K562 (cell line): Measurements from ENCODE around the gene NKD1. TPM values are rescaled to one million over a fixed set of nuclear protein-coding genes. Genes with fewer than 3 reads are reported as not detected.

Experiments used
- ATAC-seq: fragments of 200-7000 bp; cut with Tn5 transposase; 3 replicates; pipeline ENCODE4 v1.9.1; 2020; ENCODE audit warnings: moderate library complexity
- BruUV-seq: library from RNA; stranded (reverse); fragments of 400-500 nt; replicated peaks from 2 replicates; lab custom pipeline; 2021; lab: Mats Ljungman, UMichigan
- CTCF ChIA-PET: fragments of 300-600 bp; formaldehyde crosslinking; extraction: SDS; loops from one replicate; lab custom pipeline; 2021; ENCODE audit warnings: low intra/inter-chr PET ratio; lab: Yijun Ruan, JAX
- POLR2A ChIA-PET: fragments of 300-600, 350-650 bp; sonication (Branson Sonifier 250); formaldehyde crosslinking; extraction: SDS; loops from one replicate; lab custom pipeline; 2021; ENCODE audit warnings: antibody characterized with exemption, inconsistent platforms; lab: Yijun Ruan, JAX
- DNase-seq, 4 experiments: peaks; one replicate each; pipeline versions ENCODE4 v3.0.0 to v3.0.0-alpha.2; 2011 to 2018; ENCODE audit warnings: low spot score in 3 of 4, mixed read lengths in 3 of 4; ENCODE audit errors: extremely low read depth in 1 of 4
- FAIRE-seq: peaks from 2 replicates; lab custom pipeline; 2011; peaks lifted over from hg19 to GRCh38; lab: Jason Lieb, UNC
- H2AFZ ChIP-seq: 2 replicates; pipeline ENCODE4 v1.6.0; 2011; ENCODE audit warnings: low read depth, low read length, control low read depth, inconsistent platforms
- H3K27ac ChIP-seq: fragments of 200-600 bp; 3 replicates; pipeline ENCODE4 v1.8.0; 2011; ENCODE audit warnings: low read depth, mild to moderate bottlenecking, control low read depth, inconsistent platforms, low read length, moderate library complexity, mixed read lengths; ENCODE audit errors: extremely low read depth
- H3K27me3 ChIP-seq, 2 experiments: fragments of 300-600 bp in 1 of 2; 2 replicates in 1 of 2; 3 replicates in 1 of 2; pipeline versions ENCODE4 v1.6.0 to v1.8.0; 2011; ENCODE audit warnings: inconsistent platforms in 2 of 2, low read length in 2 of 2, mild to moderate bottlenecking in 1 of 2, mixed read lengths in 1 of 2, moderate library complexity in 1 of 2; ENCODE audit not compliant: control insufficient read depth in 2 of 2, insufficient read depth in 2 of 2
- H3K36me3 ChIP-seq: fragments of 300-600 bp; 3 replicates; pipeline ENCODE4 v1.8.0; 2011; ENCODE audit warnings: mild to moderate bottlenecking, low read length, inconsistent platforms; ENCODE audit not compliant: control insufficient read depth, insufficient read depth
- H3K4me1 ChIP-seq, 2 experiments: fragments of 200-600 bp in 1 of 2; replicated peaks in 1 of 2; 2 replicates in 1 of 2; 3 replicates in 1 of 2; pipeline versions ENCODE4 v1.5.1 to v1.8.0; 2011; ENCODE audit warnings: inconsistent platforms in 2 of 2, low read length in 2 of 2, mild to moderate bottlenecking in 1 of 2, mixed read lengths in 1 of 2, moderate library complexity in 1 of 2; ENCODE audit not compliant: control insufficient read depth in 2 of 2, insufficient read depth in 2 of 2
- H3K4me2 ChIP-seq: 2 replicates; pipeline ENCODE4 v1.6.1; 2011; ENCODE audit warnings: low read length, control low read depth, inconsistent platforms, mixed read lengths; ENCODE audit not compliant: insufficient read depth
- H3K4me3 ChIP-seq: fragments of 200-600 bp; sonication (generic), shearing (Covaris generic); 2 replicates; pipeline ENCODE4 v1.5.1; 2016; ENCODE audit warnings: control low read depth, inconsistent platforms
- H3K79me2 ChIP-seq: fragments of 200-600 bp; 3 replicates; pipeline ENCODE4 v1.8.0; 2011; ENCODE audit warnings: low read length, inconsistent platforms; ENCODE audit not compliant: control insufficient read depth, insufficient read depth
- H3K9ac ChIP-seq, 2 experiments: 2 replicates each; pipeline versions ENCODE4 v1.6.0 to v1.6.1; 2011; ENCODE audit warnings: low read depth in 2 of 2, low read length in 2 of 2, control low read depth in 1 of 2, inconsistent platforms in 1 of 2, mild to moderate bottlenecking in 1 of 2, mixed read lengths in 1 of 2; ENCODE audit not compliant: insufficient read depth in 1 of 2
- H3K9me1 ChIP-seq: one replicate; pipeline ENCODE4 v1.6.0; 2011; ENCODE audit warnings: inconsistent platforms, mild to moderate bottlenecking, low read length, moderate library complexity; ENCODE audit not compliant: control insufficient read depth, insufficient read depth
- H3K9me3 ChIP-seq: replicated peaks from 2 replicates; pipeline ENCODE4 v1.5.1; 2011; ENCODE audit warnings: low read depth, low read length, inconsistent platforms; ENCODE audit not compliant: control insufficient read depth, insufficient read depth
- H4K20me1 ChIP-seq: replicated peaks from 2 replicates; pipeline ENCODE4 v1.6.1; 2011; ENCODE audit warnings: low read length, inconsistent platforms, mixed read lengths; ENCODE audit not compliant: control insufficient read depth, insufficient read depth
- GABPB2 ChIP-seq: fragments of 250-450 bp; sonication (Bioruptor Pico); conservative IDR thresholded peaks from 2 replicates; pipeline ENCODE4 v1.5.1; 2021; ENCODE audit warnings: mild to moderate bottlenecking
- HMG20A ChIP-seq: fragments of 450-650 bp; formaldehyde crosslinking; conservative IDR thresholded peaks from 2 replicates; pipeline ENCODE4 v1.4.0; 2020; ENCODE audit warnings: mild to moderate bottlenecking, mixed read lengths
- KLF13 ChIP-seq: fragments of 450-650 bp; IDR thresholded peaks from 2 replicates; pipeline ENCODE4 v1.6.1; 2016; ENCODE audit warnings: missing genetic modification characterization, low read depth, mild to moderate bottlenecking, missing compliant biosample characterization, moderate library complexity, borderline replicate concordance
- POLR2G ChIP-seq: fragments of 200-400 bp; formaldehyde crosslinking; IDR thresholded peaks from 2 replicates; pipeline ENCODE4 v1.6.1; 2017; ENCODE audit warnings: low read depth, mild to moderate bottlenecking, antibody characterized with exemption, low read length, moderate library complexity
- POLR3A ChIP-seq: IDR thresholded peaks from 2 replicates; pipeline ENCODE4 v1.6.1; 2011; ENCODE audit warnings: borderline replicate concordance, mild to moderate bottlenecking, moderate library complexity; ENCODE audit not compliant: insufficient read length, insufficient read depth; ENCODE audit errors: extremely low read depth
- ZBTB43 ChIP-seq: sonication (generic); formaldehyde crosslinking; IDR thresholded peaks from 2 replicates; pipeline ENCODE4 v1.8.0; 2023; ENCODE audit warnings: mild to moderate bottlenecking, missing genetic modification reagents
- ZEB2 ChIP-seq: fragments of 450-650 bp; IDR thresholded peaks from 2 replicates; pipeline ENCODE4 v1.6.1; 2016
- ZNF507 ChIP-seq: conservative IDR thresholded peaks from 2 replicates; pipeline ENCODE4 v1.6.1; 2017; ENCODE audit warnings: missing genetic modification characterization, missing compliant biosample characterization
- ZNF76 ChIP-seq: fragments of 250-450 bp; sonication (Bioruptor Pico); IDR thresholded peaks from 2 replicates; pipeline ENCODE4 v1.4.0; 2020; ENCODE audit warnings: mild to moderate bottlenecking, moderate library complexity, borderline replicate concordance
- ZNF79 ChIP-seq: fragments of 250-450 bp; sonication (Bioruptor Pico); IDR thresholded peaks from 2 replicates; pipeline ENCODE4 v1.4.0; 2020; ENCODE audit warnings: low read depth, mild to moderate bottlenecking, moderate library complexity
- WGBS: fragments of 100-300 bp; shearing (Covaris generic); methylation state at CpG from one replicate; pipeline ENCODE4 v1.1.6; 2016; ENCODE audit warnings: low coverage, mixed read lengths; ENCODE audit not compliant: insufficient coverage; ENCODE audit errors: missing lambda C conversion rate; 5-methylcytosine and 5-hydroxymethylcytosine counted together
- in situ Hi-C: fragments of 300-500 bp; cut with MboI; formaldehyde crosslinking; loops from 4 replicates; pipeline ENCODE4 v1.15.0; 2018; ENCODE audit warnings: inconsistent platforms, mixed read lengths
- intact Hi-C: fragments of 100-400 bp; cut with micrococcal nuclease; formaldehyde crosslinking; loops from 2 replicates; pipeline ENCODE4 v1.14.2; 2022
- polyA plus RNA-seq, 8 experiments: library from polyadenylated mRNA; depleted of rRNA in 4 of 8; stranded (reverse) in 5 of 8; unstranded in 3 of 8; fragments of >200 nt; fragmentation: Nextera tagmentation in 2 of 8; fragmentation: Illumina TruSeq in 1 of 8; extraction: Ambion mirVana in 2 of 8; extraction: Trizol in 1 of 8; gene quantifications; 2 replicates each; pipeline versions ENCODE4 v1.2.1 to v1.2.3, GENCODE V29; 2011 to 2014; ENCODE audit warnings: inconsistent platforms in 1 of 8, missing spikeins in 1 of 8
- total RNA-seq, 7 experiments: library from RNA; depleted of rRNA in 6 of 7; stranded (reverse); fragments of >200 nt in 6 of 7; fragmentation: Illumina TruSeq in 2 of 7; extraction: Trizol in 2 of 7; gene quantifications; 2 replicates each; pipeline versions ENCODE4 v1.2.1 to v1.2.3, GENCODE V29; 2011 to 2021; ENCODE audit warnings: low replicate concordance in 1 of 7

The NKD1 gene
- total and polyA plus RNA-seq, 9 of the 15 experiments (the other 6 are each of a cell fraction or from before 2014, with no cell fraction given), result under 0.01 to 0.24 (median 0.04) TPM; not detected in 2

DNA sequence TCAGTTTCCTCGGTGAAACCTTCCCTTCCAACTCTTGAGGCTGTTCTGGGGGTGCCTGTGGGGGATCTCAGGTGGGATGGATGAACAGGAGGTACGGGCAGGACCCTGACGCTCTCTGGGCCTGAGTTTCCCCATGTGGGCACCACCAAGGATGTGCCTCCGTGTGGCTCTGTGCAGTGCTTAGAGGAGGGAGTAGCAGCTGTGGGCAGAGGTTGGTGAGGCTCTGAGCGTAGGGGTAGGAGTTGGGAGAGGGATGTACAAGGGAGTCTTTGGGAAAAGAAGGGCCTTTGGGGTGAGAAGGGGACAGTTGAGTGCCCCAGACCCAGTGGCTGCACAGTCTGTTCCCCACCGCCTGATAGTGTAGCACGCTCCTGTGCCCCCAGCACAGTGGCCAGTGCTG is 73.8 kb downstream of the NKD1 start:
- TF ChIP-seq GABPB2 (CRISPR knock-in tag), result no peak
- no peak for TF ChIP-seq ZNF76 (CRISPR knock-in tag)
- TF ChIP-seq ZEB2, result no peak
- TF ChIP-seq ZNF507 (tag), result no peak
- TF ChIP-seq ZBTB43 (CRISPR knock-in tag), result no peak
- no peak for TF ChIP-seq HMG20A (CRISPR knock-in tag)
- TF ChIP-seq ZNF79 (CRISPR knock-in tag), result no peak
- no peak for TF ChIP-seq POLR2G
- TF ChIP-seq KLF13 (tag), result no peak
- TF ChIP-seq POLR3A, result no peak
- no peak for FAIRE-seq
- BruUV-seq, result no TSS peak
- Histone ChIP-seq H4K20me1 (0 out of 2 replicates have a peak, but pooled peaks cover 4% of the 10 kb centered on the region), H3K4me3 (no peak overlapping the region), H3K9ac (no peak overlapping the region), H3K9me1 (no peaks in the 10 kb centered on the region), H3K4me1 (no peaks in the 10 kb centered on the region; a peak in 1 of 5 replicates), H3K27ac (no peak overlapping the region), H3K4me2 (no peak overlapping the region), H3K9me3 (no peaks in the 10 kb centered on the region), H3K36me3 (no peaks in the 10 kb centered on the region), H3K27me3 (peaks cover 0 to 49% of the 10 kb centered on the region in 2 experiments; a peak in 4 of 5 replicates), H2AFZ (no peak overlapping the region), H3K79me2 (no peaks in the 10 kb centered on the region)
- ATAC-seq, result no peak
- POLR2A ChIA-PET, result no interaction called here
- in situ Hi-C loops (no loop called here), intact Hi-C loops (no loop called here)
- 0% methylated on average over 7 of the region's 7 CpGs for WGBS
- CTCF ChIA-PET, result no interaction called here
- no peak for DNase-seq
